GM18505 (cell line): ENCODE results near the gene COBLL1.

Experiments
- ATAC-seq: cut with Tn5 transposase; IDR thresholded peaks from one replicate; pipeline ENCODE4 v1.9.1; 2021; ENCODE audit not compliant: unreplicated experiment
- POLR2A ChIP-seq: IDR thresholded peaks from 4 replicates; pipeline ENCODE4 v1.6.1; 2011; ENCODE audit warnings: borderline replicate concordance; ENCODE audit not compliant: insufficient read depth, insufficient read length; ENCODE audit errors: extremely low read depth

COBLL1 gene

GRCh38 chr2:164690361-164690760 is 151.3 kb downstream of the COBLL1 start:
- ATAC-seq = no peak
- no peak for TF ChIP-seq POLR2A

- ATAC-seq = no peak
- TF ChIP-seq POLR2A = no peak
Observed at GRCh38 chr2:164688896-164689419, 152.7 kb downstream of the COBLL1 start.

GRCh38 chr2:164681009-164681408 is 160.6 kb downstream of the COBLL1 start:
- no peak for ATAC-seq
- no peak for TF ChIP-seq POLR2A

- no peak for ATAC-seq
- no peak for TF ChIP-seq POLR2A
Observed at GRCh38 chr2:164678631-164679149, 162.9 kb downstream of the COBLL1 start.

- TF ChIP-seq POLR2A = no peak
- ATAC-seq = no peak
Observed at GRCh38 chr2:164677733-164678132, 163.9 kb downstream of the COBLL1 start.

GRCh38 chr2:164677271-164677670 is 164.4 kb downstream of the COBLL1 start:
- no peak for TF ChIP-seq POLR2A
- ATAC-seq = no peak

- ATAC-seq = no peak
- no peak for TF ChIP-seq POLR2A
Observed at GRCh38 chr2:164675687-164676086, 165.9 kb downstream of the COBLL1 start.

GRCh38 chr2:164675027-164675426 is 166.6 kb downstream of the COBLL1 start:
- no peak for TF ChIP-seq POLR2A
- ATAC-seq = no peak

- no peak for TF ChIP-seq POLR2A
- ATAC-seq = no peak
Observed at GRCh38 chr2:164671664-164672396, 169.8 kb downstream of the COBLL1 start.

GRCh38 chr2:164669291-164669690 is 172.3 kb downstream of the COBLL1 start:
- no peak for ATAC-seq
- TF ChIP-seq POLR2A = no peak

- ATAC-seq = no peak
- no peak for TF ChIP-seq POLR2A
Observed at GRCh38 chr2:164667566-164667965, 174.1 kb downstream of the COBLL1 start.

- no peak for ATAC-seq
- no peak for TF ChIP-seq POLR2A
Observed at GRCh38 chr2:164664070-164664469, 177.6 kb downstream of the COBLL1 start.

GRCh38 chr2:164662868-164663631 is 178.6 kb downstream of the COBLL1 start:
- no peak for ATAC-seq
- no peak for TF ChIP-seq POLR2A
